ENCODE data around the gene PMPCA.

PMPCA gene

DNA sequence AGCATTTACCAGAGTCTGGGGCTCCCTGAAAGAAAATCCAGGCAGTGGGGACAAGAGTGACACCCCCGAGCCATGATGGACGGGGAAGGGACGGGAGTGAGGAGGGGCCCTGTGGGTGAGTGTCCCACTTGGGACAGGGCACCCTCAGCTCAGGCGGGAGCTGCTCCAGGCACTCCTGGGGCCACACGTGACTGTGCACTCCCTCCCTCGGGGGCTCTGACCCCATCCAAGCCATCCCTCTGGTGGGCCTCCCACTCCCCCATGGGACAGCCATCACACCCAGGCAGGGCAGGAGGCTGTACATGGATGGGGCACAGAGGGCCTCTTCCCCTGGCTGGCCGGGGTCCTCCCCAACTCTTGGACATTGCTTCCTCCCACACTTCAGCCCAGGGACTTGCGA lies 34.0 kb upstream of the PMPCA start:
- Histone ChIP-seq H2AFZ (ENCODE audit: low read depth, low read length) (no peak overlapping the region), H4K20me1 (ENCODE audit: insufficient read depth, low read length) (0 out of 2 replicates have a peak, but pooled peaks cover 4% of the 10 kb centered on the region), H3K9ac (ENCODE audit: low read length) (no peak overlapping the region), H3K4me3 (ENCODE audit: low read length) (no peak overlapping the region), H3K27me3 (ENCODE audit: low read depth, low read length) (no peaks in the 10 kb centered on the region), H3K4me2 (ENCODE audit: low read length) (no peak overlapping the region), H3K36me3 (replicated peaks; ENCODE audit: low read depth, low read length) (peaks cover 5% of the 10 kb centered on the region), H3K9me3 (ENCODE audit: insufficient read depth, low read length) (no peaks in the 10 kb centered on the region), H3K27ac (ENCODE audit: low read length) (no peak overlapping the region), H3K79me2 (ENCODE audit: low read length) (no peaks in the 10 kb centered on the region), H3K4me1 (ENCODE audit: low read length) (no peaks in the 10 kb centered on the region)
- TF ChIP-seq, protein P1, sequence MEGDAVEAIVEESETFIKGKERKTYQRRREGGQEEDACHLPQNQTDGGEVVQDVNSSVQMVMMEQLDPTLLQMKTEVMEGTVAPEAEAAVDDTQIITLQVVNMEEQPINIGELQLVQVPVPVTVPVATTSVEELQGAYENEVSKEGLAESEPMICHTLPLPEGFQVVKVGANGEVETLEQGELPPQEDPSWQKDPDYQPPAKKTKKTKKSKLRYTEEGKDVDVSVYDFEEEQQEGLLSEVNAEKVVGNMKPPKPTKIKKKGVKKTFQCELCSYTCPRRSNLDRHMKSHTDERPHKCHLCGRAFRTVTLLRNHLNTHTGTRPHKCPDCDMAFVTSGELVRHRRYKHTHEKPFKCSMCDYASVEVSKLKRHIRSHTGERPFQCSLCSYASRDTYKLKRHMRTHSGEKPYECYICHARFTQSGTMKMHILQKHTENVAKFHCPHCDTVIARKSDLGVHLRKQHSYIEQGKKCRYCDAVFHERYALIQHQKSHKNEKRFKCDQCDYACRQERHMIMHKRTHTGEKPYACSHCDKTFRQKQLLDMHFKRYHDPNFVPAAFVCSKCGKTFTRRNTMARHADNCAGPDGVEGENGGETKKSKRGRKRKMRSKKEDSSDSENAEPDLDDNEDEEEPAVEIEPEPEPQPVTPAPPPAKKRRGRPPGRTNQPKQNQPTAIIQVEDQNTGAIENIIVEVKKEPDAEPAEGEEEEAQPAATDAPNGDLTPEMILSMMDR (IDR thresholded peaks at IDR 0.05; ENCODE audit: low read depth, low read length), result no peak
- no peak for TF ChIP-seq EZH2phosphoT487 (IDR thresholded peaks at IDR 0.05; ENCODE audit: low read depth)

DNA sequence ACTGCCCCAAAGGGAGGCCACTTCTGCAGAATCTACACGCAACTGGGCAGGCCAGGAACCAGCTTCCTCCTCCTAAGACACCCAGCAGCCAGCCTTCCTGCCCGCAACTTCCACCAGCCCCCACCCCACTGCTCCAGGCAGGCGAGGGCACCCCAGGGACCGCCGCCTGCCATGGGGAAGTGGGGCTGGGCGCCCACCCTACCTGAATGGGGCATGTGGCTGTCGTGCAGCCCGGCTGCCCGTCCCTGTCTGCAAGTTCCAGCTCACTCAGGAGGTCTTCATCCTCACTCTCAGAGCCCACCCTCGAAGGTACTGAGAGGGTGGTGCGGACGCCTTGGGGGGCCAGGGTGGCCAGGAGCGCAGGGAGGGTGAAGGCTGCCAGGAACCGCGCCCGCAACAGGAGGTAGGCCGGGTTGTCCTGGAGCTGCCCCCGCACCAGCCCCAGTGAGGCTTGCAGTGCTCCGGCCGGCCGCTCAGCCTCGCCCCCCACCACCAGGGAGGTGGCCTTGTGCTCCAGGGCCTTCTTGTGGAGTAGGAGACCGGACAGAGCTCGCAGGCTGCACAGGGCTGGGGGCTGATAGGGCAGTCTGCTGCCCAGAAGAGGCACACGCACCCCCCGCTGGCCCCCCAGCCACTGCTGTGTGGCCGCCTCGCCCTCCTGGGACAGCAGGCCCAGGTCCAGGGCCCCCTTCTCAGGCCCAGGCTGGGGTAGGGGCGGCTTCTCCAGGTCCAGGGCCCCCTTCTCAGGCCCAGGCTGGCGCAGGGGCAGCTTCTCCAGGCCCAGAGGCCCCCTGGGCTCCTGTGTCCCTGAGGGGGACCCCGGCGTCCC lies 32.9 kb upstream of the PMPCA start:
- Histone ChIP-seq H2AFZ (ENCODE audit: low read depth, low read length) (no peak overlapping the region), H3K27me3 (ENCODE audit: low read depth, low read length) (no peaks in the 10 kb centered on the region), H3K4me1 (ENCODE audit: low read length) (no peaks in the 10 kb centered on the region), H4K20me1 (ENCODE audit: insufficient read depth, low read length) (0 out of 2 replicates have a peak, but pooled peaks cover 4% of the 10 kb centered on the region), H3K4me3 (ENCODE audit: low read length) (no peak overlapping the region), H3K79me2 (ENCODE audit: low read length) (no peaks in the 10 kb centered on the region), H3K27ac (ENCODE audit: low read length) (no peak overlapping the region), H3K4me2 (ENCODE audit: low read length) (no peak overlapping the region), H3K9me3 (ENCODE audit: insufficient read depth, low read length) (no peaks in the 10 kb centered on the region), H3K36me3 (replicated peaks; ENCODE audit: low read depth, low read length) (peaks cover 7% of the 10 kb centered on the region), H3K9ac (ENCODE audit: low read length) (no peak overlapping the region)
- TF ChIP-seq EZH2phosphoT487 (IDR thresholded peaks at IDR 0.05; ENCODE audit: low read depth), result no peak
- TF ChIP-seq, protein P1 (IDR thresholded peaks at IDR 0.05; ENCODE audit: low read depth, low read length), result no peak

DNA sequence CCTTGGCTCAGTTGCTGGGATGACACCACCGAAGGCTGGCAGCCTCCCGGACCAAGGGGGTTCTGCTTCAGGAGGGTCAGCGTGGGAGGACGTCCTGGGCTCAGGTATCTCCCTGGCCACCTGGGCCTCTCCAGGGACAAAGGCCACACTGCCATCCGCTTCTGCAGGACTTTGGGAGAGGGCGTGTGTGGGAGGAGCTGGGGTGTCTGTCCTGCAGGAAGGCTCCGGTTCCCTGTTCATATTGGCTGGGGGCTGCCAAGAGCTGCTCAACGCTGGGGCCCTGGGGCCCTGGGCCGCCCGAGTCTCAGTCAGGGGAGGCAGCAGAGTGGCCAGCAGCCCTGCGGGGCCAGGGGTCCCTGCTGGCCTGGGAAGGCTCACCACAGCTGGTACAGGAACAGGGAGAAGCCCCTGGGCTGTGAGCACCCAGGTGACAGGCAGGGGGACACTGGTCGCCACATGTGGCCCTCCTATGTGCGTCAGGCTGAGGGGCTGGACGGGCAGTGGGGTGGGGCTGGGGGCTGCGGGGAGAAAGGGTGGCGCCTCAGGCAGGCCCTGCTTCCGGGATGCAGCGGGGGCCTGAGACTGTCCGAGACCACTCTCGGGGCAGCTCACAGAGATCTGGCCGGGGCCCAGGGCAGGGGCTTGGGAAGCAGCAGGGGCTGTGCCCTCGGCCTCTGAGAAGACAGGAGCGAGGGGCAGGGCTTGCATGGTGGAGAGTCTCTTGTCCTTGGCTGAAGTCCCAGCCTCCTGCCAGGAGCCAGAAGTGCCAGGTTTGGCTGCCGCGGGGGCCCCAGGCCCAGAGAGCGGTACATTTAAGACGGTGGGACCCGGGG lies 32.1 kb upstream of the PMPCA start:
- no peak overlapping the region for H3K27ac ChIP-seq (ENCODE audit: low read length)
- H2AFZ ChIP-seq (ENCODE audit: low read depth, low read length), result no peak overlapping the region
- H3K4me1 ChIP-seq (ENCODE audit: low read length), result no peaks in the 10 kb centered on the region
- H3K9me3 ChIP-seq (ENCODE audit: insufficient read depth, low read length), result no peaks in the 10 kb centered on the region
- H3K9ac ChIP-seq (ENCODE audit: low read length), result no peak overlapping the region
- no peaks in the 10 kb centered on the region for H3K79me2 ChIP-seq (ENCODE audit: low read length)
- H3K27me3 ChIP-seq (ENCODE audit: low read depth, low read length), result no peaks in the 10 kb centered on the region
- peaks cover 15% of the 10 kb centered on the region for H3K36me3 ChIP-seq (replicated peaks; ENCODE audit: low read depth, low read length)
- 0 out of 2 replicates have a peak, but pooled peaks cover 4% of the 10 kb centered on the region for H4K20me1 ChIP-seq (ENCODE audit: insufficient read depth, low read length)
- no peak overlapping the region for H3K4me3 ChIP-seq (ENCODE audit: low read length)
- TF ChIP-seq, protein P1 (IDR thresholded peaks at IDR 0.05; ENCODE audit: low read depth, low read length), result no peak
- no peak for TF ChIP-seq EZH2phosphoT487 (IDR thresholded peaks at IDR 0.05; ENCODE audit: low read depth)
- H3K4me2 ChIP-seq (ENCODE audit: low read length), result no peak overlapping the region

DNA sequence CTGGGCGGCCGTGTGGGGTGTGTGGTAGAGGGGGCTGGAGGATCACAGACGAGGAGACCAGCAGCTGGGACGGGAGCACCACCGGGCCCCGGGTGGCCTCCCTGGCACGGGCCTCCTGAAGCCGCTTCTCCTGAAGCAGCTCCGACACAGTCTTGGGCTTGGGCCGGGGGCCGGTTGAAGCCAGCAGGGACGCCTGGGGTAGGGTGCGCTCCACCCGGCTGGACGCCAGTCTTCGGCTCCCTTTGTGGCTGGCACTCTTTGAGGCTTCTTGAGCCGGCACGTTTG lies 31.5 kb upstream of the PMPCA start:
- TF ChIP-seq EZH2phosphoT487 (IDR thresholded peaks at IDR 0.05; ENCODE audit: low read depth), result no peak
- TF ChIP-seq, protein P1 (IDR thresholded peaks at IDR 0.05; ENCODE audit: low read depth, low read length), result no peak
- no peak overlapping the region for H2AFZ ChIP-seq (ENCODE audit: low read depth, low read length)
- H3K9ac ChIP-seq (ENCODE audit: low read length), result no peak overlapping the region
- no peaks in the 10 kb centered on the region for H3K27me3 ChIP-seq (ENCODE audit: low read depth, low read length)
- no peak overlapping the region for H3K27ac ChIP-seq (ENCODE audit: low read length)
- peaks cover 16% of the 10 kb centered on the region for H3K36me3 ChIP-seq (replicated peaks; ENCODE audit: low read depth, low read length)
- no peaks in the 10 kb centered on the region for H3K9me3 ChIP-seq (ENCODE audit: insufficient read depth, low read length)
- H3K4me2 ChIP-seq (ENCODE audit: low read length), result no peak overlapping the region
- no peak overlapping the region for H3K4me3 ChIP-seq (ENCODE audit: low read length)
- no peaks in the 10 kb centered on the region for H4K20me1 ChIP-seq (ENCODE audit: insufficient read depth, low read length)
- no peaks in the 10 kb centered on the region for H3K79me2 ChIP-seq (ENCODE audit: low read length)
- H3K4me1 ChIP-seq (ENCODE audit: low read length), result no peaks in the 10 kb centered on the region

Measured in OCI-LY3 (cell line).